HepG2 (cell line): Measurements from ENCODE around the gene SNHG17. TPM values are rescaled to one million over a fixed set of nuclear protein-coding genes. Genes with fewer than 3 reads are reported as not detected.
A peak's percentile ranks its signal among the peaks of the same experiment; 100 is the strongest.

Experiments
- DNMT3B ChIP-seq: conservative IDR thresholded peaks from 2 replicates; pipeline ENCODE4 v1.6.1; 2016; ENCODE audit warnings: missing biosample characterization, control low read depth
- E2F2 ChIP-seq: sonication (generic); formaldehyde crosslinking; IDR thresholded peaks from 2 replicates; pipeline ENCODE4 v1.4.0; 2020; ENCODE audit warnings: missing genetic modification reagents, borderline replicate concordance
- ELF1 ChIP-seq: sonication (generic); formaldehyde crosslinking; IDR thresholded peaks from 2 replicates; pipeline ENCODE4 v1.4.0; 2020; ENCODE audit warnings: missing genetic modification reagents
- IKZF5 ChIP-seq: IDR thresholded peaks from 2 replicates; pipeline ENCODE4 v1.6.1; 2018; ENCODE audit warnings: missing genetic modification reagents, mild to moderate bottlenecking, missing compliant biosample characterization
- JUN ChIP-seq: sonication (generic); formaldehyde crosslinking; IDR thresholded peaks from 2 replicates; pipeline ENCODE4 v1.4.0; 2020; ENCODE audit warnings: mild to moderate bottlenecking, missing genetic modification reagents
- MAF1 ChIP-seq: sonication (generic); formaldehyde crosslinking; IDR thresholded peaks from 2 replicates; pipeline ENCODE4 v1.5.0; 2020; ENCODE audit warnings: missing genetic modification reagents, borderline replicate concordance
- MTF2 ChIP-seq: sonication (generic); formaldehyde crosslinking; IDR thresholded peaks from 2 replicates; pipeline ENCODE4 v1.5.0; 2020; ENCODE audit warnings: missing genetic modification reagents, borderline replicate concordance
- NCOA5 ChIP-seq: sonication (generic); formaldehyde crosslinking; IDR thresholded peaks from 2 replicates; pipeline ENCODE4 v1.4.0; 2020; ENCODE audit warnings: missing genetic modification reagents
- NPAS2 ChIP-seq: sonication (generic); formaldehyde crosslinking; IDR thresholded peaks from 2 replicates; pipeline ENCODE4 v1.8.0; 2022; ENCODE audit warnings: mild to moderate bottlenecking, missing genetic modification reagents, borderline replicate concordance
- RFXANK ChIP-seq: IDR thresholded peaks from 2 replicates; pipeline ENCODE4 v1.6.1; 2016
- SAFB2 ChIP-seq: sonication (generic); formaldehyde crosslinking; IDR thresholded peaks from 2 replicates; pipeline ENCODE4 v1.5.1; 2020; ENCODE audit warnings: missing genetic modification reagents, low read depth, mild to moderate bottlenecking, borderline replicate concordance
- SMC3 ChIP-seq: IDR thresholded peaks from 2 replicates; pipeline ENCODE4 v1.6.1; 2011; ENCODE audit warnings: low read length, improper control_type of control experiment
- STAT5B ChIP-seq: sonication (generic); formaldehyde crosslinking; IDR thresholded peaks from 2 replicates; pipeline ENCODE4 v1.4.0; 2020; ENCODE audit warnings: missing genetic modification reagents
- TAF1 ChIP-seq: sonication (generic); formaldehyde crosslinking; IDR thresholded peaks from 2 replicates; pipeline ENCODE4 v1.4.0; 2020; ENCODE audit warnings: missing genetic modification reagents
- TAF15 ChIP-seq: fragments of 200-400 bp; formaldehyde crosslinking; IDR thresholded peaks from one replicate; pipeline ENCODE4 v1.6.1; 2018; ENCODE audit warnings: mild to moderate bottlenecking, low read depth, low read length; ENCODE audit not compliant: poor library complexity, severe bottlenecking
- ZBTB26 ChIP-seq: IDR thresholded peaks from 2 replicates; pipeline ENCODE4 v1.6.1; 2016; ENCODE audit warnings: missing compliant biosample characterization, missing genetic modification reagents, borderline replicate concordance
- ZBTB3 ChIP-seq: sonication (generic); formaldehyde crosslinking; IDR thresholded peaks from 2 replicates; pipeline ENCODE4 v1.4.0; 2020; ENCODE audit warnings: low read depth, mild to moderate bottlenecking, moderate library complexity, missing genetic modification reagents, borderline replicate concordance
- ZBTB7B ChIP-seq: sonication (generic); formaldehyde crosslinking; IDR thresholded peaks from 2 replicates; pipeline ENCODE4 v1.4.0; 2020; ENCODE audit warnings: missing genetic modification reagents
- ZEB1 ChIP-seq: IDR thresholded peaks from 2 replicates; pipeline ENCODE4 v1.6.1; 2012; ENCODE audit warnings: mild to moderate bottlenecking, low read depth, inconsistent platforms; ENCODE audit not compliant: insufficient replicate concordance
- ZKSCAN8 ChIP-seq: IDR thresholded peaks from 2 replicates; pipeline ENCODE4 v1.6.1; 2016; ENCODE audit warnings: borderline replicate concordance, missing genetic modification reagents, missing compliant biosample characterization
- ZNF235 ChIP-seq: sonication (generic); formaldehyde crosslinking; IDR thresholded peaks from 2 replicates; pipeline ENCODE4 v1.8.1; 2023; ENCODE audit warnings: mild to moderate bottlenecking, missing genetic modification reagents, borderline replicate concordance
- ZNF331 ChIP-seq: sonication (generic); formaldehyde crosslinking; IDR thresholded peaks from 2 replicates; pipeline ENCODE4 v1.4.0; 2020; ENCODE audit warnings: missing genetic modification reagents
- ZNF33A ChIP-seq: sonication (generic); formaldehyde crosslinking; IDR thresholded peaks from 2 replicates; pipeline ENCODE4 v1.5.1; 2020; ENCODE audit warnings: missing genetic modification reagents, mild to moderate bottlenecking, moderate library complexity, borderline replicate concordance
- ZNF512 ChIP-seq: sonication (generic); formaldehyde crosslinking; IDR thresholded peaks from 2 replicates; pipeline ENCODE4 v1.4.0; 2020; ENCODE audit warnings: mild to moderate bottlenecking, missing genetic modification reagents
- ZNF766 ChIP-seq: sonication (generic); formaldehyde crosslinking; IDR thresholded peaks from 2 replicates; pipeline ENCODE4 v1.5.0; 2020; ENCODE audit warnings: missing genetic modification reagents, borderline replicate concordance
- ZSCAN30 ChIP-seq: sonication (generic); formaldehyde crosslinking; IDR thresholded peaks from 2 replicates; pipeline ENCODE4 v1.5.0; 2020; ENCODE audit warnings: mild to moderate bottlenecking, missing genetic modification reagents
- polyA plus RNA-seq, 8 experiments: library from polyadenylated mRNA; depleted of rRNA in 3 of 8; stranded (reverse) in 7 of 8; unstranded in 1 of 8; fragments of >200 nt; fragmentation: Illumina TruSeq in 4 of 8; extraction: Trizol in 4 of 8; gene quantifications; 2 replicates each; pipeline versions ENCODE4 v1.2.1 to v1.2.3, GENCODE V29; 2011 to 2016; ENCODE audit warnings: low read depth in 4 of 8, missing spikeins in 1 of 8, mixed read lengths in 1 of 8; ENCODE audit not compliant: insufficient read depth in 1 of 8
- total RNA-seq, 5 experiments: library from RNA; depleted of rRNA; stranded (reverse); fragments of >200 nt; fragmentation: Illumina TruSeq; extraction: Trizol; gene quantifications; 2 replicates each; pipeline ENCODE4 v1.2.3, GENCODE V29; 2016; ENCODE audit warnings: low read depth in 1 of 5

Gene SNHG17
- total and polyA plus RNA-seq, 2 of the 13 experiments (the other 11 are each of a cell fraction or from before 2014, with no cell fraction given), result 26.2 to 41.2 TPM

- TF ChIP-seq ZNF512 (CRISPR knock-in tag), result no peak; the same call in 1 of the 2 replicates
- peak; percentile 100 for TF ChIP-seq TAF1 (CRISPR knock-in tag)
- peak; percentile 98 for TF ChIP-seq ZBTB7B (CRISPR knock-in tag)
- peak; percentile 97 for TF ChIP-seq ZNF235 (CRISPR knock-in tag)
- TF ChIP-seq NPAS2, result 0 out of 2 replicates have a peak, but pooled peaks have one; percentile 29
- peak; percentile 99 for TF ChIP-seq IKZF5 (CRISPR knock-in tag)
- peak; percentile 98 for TF ChIP-seq ZKSCAN8
- TF ChIP-seq ZNF331 (CRISPR knock-in tag), result peak; percentile 98
- TF ChIP-seq TAF15, result peak; percentile 98
- TF ChIP-seq STAT5B, result peak; percentile 92
- TF ChIP-seq DNMT3B (CRISPR knock-in tag), result peak; percentile 99
- peak; percentile 91 for TF ChIP-seq ZBTB26 (CRISPR knock-in tag)
- peak; percentile 97 for TF ChIP-seq MAF1
- peak; percentile 96 for TF ChIP-seq ELF1 (CRISPR knock-in tag)
- no peak for TF ChIP-seq NCOA5 (CRISPR knock-in tag)
- peak; percentile 59 for TF ChIP-seq JUN (CRISPR knock-in tag)
- TF ChIP-seq MTF2, result peak; percentile 73; the same call in 1 of the 2 replicates
- peak; percentile 97 for TF ChIP-seq E2F2 (CRISPR knock-in tag)
- TF ChIP-seq RFXANK (CRISPR knock-in tag), result peak; percentile 88; the same call in 1 of the 2 replicates
- peak; percentile 87; the same call in 1 of the 2 replicates for TF ChIP-seq ZSCAN30 (CRISPR knock-in tag)
- TF ChIP-seq ZNF766, result peak; percentile 89; the same call in 1 of the 2 replicates
- 0 out of 2 replicates have a peak, but pooled peaks have one; percentile 70 for TF ChIP-seq ZNF33A (CRISPR knock-in tag)
- peak; percentile 100 for TF ChIP-seq SAFB2 (CRISPR knock-in tag)
- no peak for TF ChIP-seq ZEB1
- TF ChIP-seq ZBTB3 (CRISPR knock-in tag), result no peak; the same call in 1 of the 2 replicates
- TF ChIP-seq SMC3, result peak; percentile 48
These were observed 11.5 kb upstream of the SNHG17 start (continued) for GRCh38 chr20:38446441-38447209.
